HL-60 (cell line): ENCODE data around the gene ELFN2.

Source experiments
- DNase-seq, 2 experiments: peaks; one replicate each; pipeline ENCODE4 v3.0.0-alpha.2; 2010 to 2020; ENCODE audit warnings: low read depth in 1 of 2, low spot score in 1 of 2
- H3K27ac ChIP-seq: fragments of 250-450 bp; sonication (Bioruptor Pico); replicated peaks from 2 replicates; pipeline ENCODE4 v1.5.1; 2020; ENCODE audit warnings: mild to moderate bottlenecking, moderate library complexity
- H3K27me3 ChIP-seq: fragments of 250-450 bp; sonication (Bioruptor Pico); 2 replicates; pipeline ENCODE4 v1.5.1; 2021; ENCODE audit warnings: mild to moderate bottlenecking, moderate library complexity; ENCODE audit not compliant: insufficient read depth, poor library complexity, severe bottlenecking
- H3K4me3 ChIP-seq: replicated peaks from 2 replicates; pipeline ENCODE4 v1.5.1; 2011; ENCODE audit warnings: mild to moderate bottlenecking, control low read depth, low read length; ENCODE audit not compliant: insufficient read depth
- CTCF ChIP-seq: IDR thresholded peaks from one replicate; pipeline ENCODE4 v1.5.1; 2011; ENCODE audit warnings: low read length, control low read depth, inconsistent platforms; ENCODE audit not compliant: insufficient read depth
- GABPA ChIP-seq: IDR thresholded peaks from 2 replicates; pipeline ENCODE4 v1.6.1; 2012; ENCODE audit warnings: low read depth
- POLR2AphosphoS5 ChIP-seq: IDR thresholded peaks from 2 replicates; pipeline ENCODE4 v1.6.1; 2012; ENCODE audit warnings: low read depth
- REST ChIP-seq: IDR thresholded peaks from 2 replicates; pipeline ENCODE4 v1.6.1; 2012; ENCODE audit warnings: low read depth; ENCODE audit not compliant: insufficient replicate concordance
- SPI1 ChIP-seq: IDR thresholded peaks from 2 replicates; pipeline ENCODE4 v1.6.1; 2012; ENCODE audit warnings: low read depth, mild to moderate bottlenecking, borderline replicate concordance

The ELFN2 gene

GRCh38 chr22:37390075-37390474 is 37.2 kb downstream of the ELFN2 start:
- no peak for DNase-seq
- Histone ChIP-seq H3K27ac (no peak overlapping the region), H3K27me3 (peaks cover 24% of the 10 kb centered on the region), H3K4me3 (no peak overlapping the region)
- TF ChIP-seq SPI1: no peak

GRCh38 chr22:37388538-37388937 is 38.7 kb downstream of the ELFN2 start:
- H3K4me3 ChIP-seq: no peak overlapping the region
- no peak overlapping the region for H3K27ac ChIP-seq
- no peak for DNase-seq
- TF ChIP-seq POLR2AphosphoS5 (no peak), SPI1 (no peak), CTCF (no peak), REST (no peak), GABPA (no peak)
- peaks cover 20% of the 10 kb centered on the region for H3K27me3 ChIP-seq

- DNase-seq: no peak
- no peak for TF ChIP-seq SPI1
- no peak for TF ChIP-seq POLR2AphosphoS5
- no peak for TF ChIP-seq REST
- no peak for TF ChIP-seq CTCF
- TF ChIP-seq GABPA: no peak
- Histone ChIP-seq H3K27ac (no peak overlapping the region), H3K4me3 (no peak overlapping the region), H3K27me3 (peaks cover 20% of the 10 kb centered on the region)
These were observed 39.5 kb downstream of the ELFN2 start for GRCh38 chr22:37387793-37388192.

- DNase-seq: no peak
- no peak for TF ChIP-seq REST
- TF ChIP-seq CTCF: no peak
- TF ChIP-seq GABPA: no peak
- TF ChIP-seq POLR2AphosphoS5: no peak
- H3K27ac ChIP-seq: no peak overlapping the region
- H3K4me3 ChIP-seq: no peak overlapping the region
- H3K27me3 ChIP-seq: peaks cover 20% of the 10 kb centered on the region
These were observed 40.8 kb downstream of the ELFN2 start for GRCh38 chr22:37386441-37386840.
